T-helper 2 cell treated with Interferon-gamma antibody and Interleukin-4, amounts not matched to agents 100 ng/mL and 5 ng/mL, for 36 hours (primary cell): Measurements from ENCODE around the gene MATN3. TPM values are rescaled to one million over a fixed set of nuclear protein-coding genes. Genes with fewer than 3 reads are reported as not detected.

Experiments
- intact Hi-C: fragments of 100-400 bp; cut with micrococcal nuclease; formaldehyde crosslinking; loops from one replicate; pipeline ENCODE4 v1.15.1; 2023
- total RNA-seq: library from RNA; stranded (reverse); gene quantifications from 2 replicates; pipeline ENCODE4 v1.2.3, GENCODE V29; 2022

MATN3 gene
- total RNA-seq, 1 donor from 2014 or later = not detected

- intact Hi-C loops = no loop called here
Measured at GRCh38 chr2:20008703-20009102, 3.8 kb downstream of the MATN3 start.

DNA sequence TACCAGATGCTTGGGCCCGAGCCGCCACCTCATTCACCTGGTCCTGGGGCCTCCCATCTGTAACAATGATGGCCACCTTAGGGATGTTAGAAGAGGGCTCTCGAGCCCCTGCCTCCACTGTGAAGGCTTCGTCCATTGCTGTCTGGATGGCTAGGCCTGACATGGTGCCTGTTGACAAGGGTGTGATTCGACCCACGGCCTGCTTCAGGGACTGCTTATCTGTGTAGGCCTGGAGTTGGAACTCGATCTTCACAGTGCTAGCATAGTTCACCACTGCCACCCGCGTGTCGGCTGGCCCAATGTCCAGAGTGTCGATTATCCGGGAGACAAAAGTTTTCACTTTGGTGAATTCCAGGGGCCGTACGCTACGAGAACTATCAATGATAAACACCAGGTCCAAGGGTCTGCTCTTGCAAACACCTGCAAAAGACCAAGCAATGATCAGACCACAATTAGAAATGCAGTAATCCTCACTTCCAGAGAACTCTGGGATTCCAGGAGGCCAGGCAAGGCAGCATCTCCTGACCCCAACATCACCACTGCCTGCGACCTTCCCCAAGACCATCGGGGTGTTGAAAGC is 6.5 kb downstream of the MATN3 start:
- intact Hi-C loops = no loop called here

DNA sequence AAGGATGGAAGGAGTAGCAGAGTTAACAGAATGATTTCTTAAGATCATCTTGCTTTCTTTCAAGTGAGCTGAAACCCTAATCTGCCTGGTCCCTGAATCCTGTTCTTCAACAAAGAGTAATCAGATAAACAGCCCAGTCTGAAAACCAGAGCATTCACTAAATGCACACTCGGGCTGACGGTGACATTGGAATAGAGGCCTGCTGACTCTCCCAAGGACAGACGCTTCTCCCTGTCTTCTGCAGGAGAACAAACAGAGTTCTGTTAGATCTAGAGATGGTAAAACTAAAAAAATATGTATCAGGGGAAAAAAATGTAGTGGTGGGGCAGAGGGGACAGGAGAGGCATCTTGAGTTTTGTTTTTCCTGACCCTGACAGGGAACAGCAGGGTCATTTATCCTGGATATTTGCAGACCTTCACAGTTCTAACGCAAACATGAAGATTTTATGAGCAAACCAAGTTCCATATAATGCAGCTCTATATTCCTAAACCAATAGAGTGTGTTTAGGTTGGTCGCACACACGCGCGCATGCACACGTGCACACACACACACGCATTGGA is 7.3 kb downstream of the MATN3 start:
- intact Hi-C loops = no loop called here

DNA sequence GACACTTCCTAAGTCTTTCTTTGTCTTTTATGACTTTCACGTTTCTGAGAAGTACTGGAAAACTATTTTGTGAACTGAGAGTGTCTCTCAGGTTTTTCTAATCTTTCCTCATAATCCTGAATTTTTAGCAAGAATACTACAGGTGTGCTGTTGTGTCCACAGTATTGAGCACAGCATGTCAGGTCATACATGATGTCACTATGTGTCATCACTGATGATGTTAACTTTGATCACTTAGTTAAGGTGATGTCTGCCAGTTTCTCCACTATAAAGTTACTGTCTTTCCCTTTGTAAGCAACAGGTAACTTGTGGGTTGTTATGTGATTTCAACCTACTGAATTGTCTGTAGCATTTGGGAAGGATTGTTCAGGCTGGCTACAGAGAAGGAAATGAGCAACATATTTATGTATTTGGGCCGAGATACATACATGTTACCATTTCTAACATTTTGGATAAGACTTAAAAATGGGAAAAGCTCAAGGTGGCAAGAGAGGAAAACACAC is 11.1 kb downstream of the MATN3 start:
- intact Hi-C loops = no loop called here

DNA sequence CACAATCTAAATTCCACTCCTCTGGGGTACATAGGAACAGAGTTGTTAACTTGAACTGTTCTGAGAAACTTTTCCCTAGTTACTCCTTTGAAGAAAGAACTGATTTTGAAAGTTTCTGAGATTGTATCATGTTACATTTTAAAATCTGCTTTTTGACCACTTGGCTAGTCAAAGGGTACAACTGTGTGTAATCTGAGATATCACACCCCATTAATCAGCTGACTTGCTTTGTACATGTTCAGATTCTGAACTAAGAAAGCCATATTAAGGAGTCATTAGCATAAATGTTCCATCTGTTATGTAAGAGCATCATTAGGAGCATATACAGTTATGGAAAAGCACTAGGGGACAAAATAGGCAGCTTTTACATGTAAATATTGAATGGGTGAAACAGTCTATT is 18.7 kb downstream of the MATN3 start:
- intact Hi-C loops = no loop called here

DNA sequence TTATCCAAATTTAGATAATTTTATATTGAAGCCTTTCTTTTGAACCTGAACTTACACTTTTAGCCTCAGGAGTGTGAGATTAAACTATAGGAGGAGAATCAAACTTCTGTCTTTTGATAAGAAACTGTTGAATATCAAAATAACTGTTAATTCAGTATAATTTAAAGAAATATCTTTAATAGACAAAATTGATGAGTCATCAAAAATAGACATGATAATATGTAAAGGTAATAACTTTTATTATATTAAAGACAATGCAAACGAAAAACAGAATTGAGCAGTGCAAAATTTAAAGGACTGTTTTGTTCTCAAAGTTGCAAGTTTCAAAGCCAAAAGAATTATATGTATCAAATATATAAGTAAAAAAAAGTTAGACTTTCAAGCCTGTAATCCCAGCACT is 20.6 kb downstream of the MATN3 start:
- intact Hi-C loops = loop anchor here (2.0 kb wide), 1 partner anchor 21 kb away; the partner anchor contains the start of gene MATN3

- intact Hi-C loops = loop anchor here (1.0 to 2.0 kb wide), 3 partner anchors 22 to 88 kb away; partner anchors contain the start of genes LAPTM4A and MATN3
Measured at GRCh38 chr2:19990416-19990728, 22.1 kb downstream of the MATN3 start.

DNA sequence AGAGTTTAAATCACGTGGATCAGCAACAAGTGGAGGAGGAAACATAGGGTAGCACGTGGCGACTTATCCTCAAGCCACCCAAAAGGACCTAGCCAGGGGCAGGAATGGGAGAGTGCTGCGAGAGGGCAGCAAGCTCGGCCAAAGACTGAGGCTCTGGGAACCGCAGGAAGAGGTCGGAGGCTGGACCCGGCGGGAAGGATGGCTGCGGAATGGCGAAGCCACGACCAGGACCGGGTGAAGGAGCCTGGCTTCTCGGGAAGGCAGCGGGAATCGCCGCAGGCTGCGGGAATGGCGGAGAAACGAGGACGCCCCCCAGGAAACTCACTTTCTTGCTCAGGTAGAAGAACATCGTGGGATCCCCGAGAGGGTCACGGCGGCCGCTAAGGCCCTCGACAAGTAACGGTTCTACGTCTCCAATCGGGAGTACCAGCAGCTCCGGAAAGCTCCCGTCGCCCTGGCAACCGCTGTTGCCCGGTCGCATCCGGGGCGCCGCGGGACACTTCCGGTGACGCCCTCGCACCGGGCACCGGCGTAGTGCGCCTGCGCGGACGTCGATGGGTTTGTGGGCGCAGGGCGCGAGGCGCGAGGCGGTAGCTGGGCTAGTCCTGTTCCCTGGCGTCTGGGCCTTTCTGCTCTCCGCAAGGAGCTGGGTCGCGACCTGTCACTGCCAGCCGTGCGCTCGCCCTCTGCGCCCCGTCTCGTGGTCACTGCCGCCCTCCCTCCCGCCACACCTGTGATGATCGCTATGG is 22.6 kb downstream of the MATN3 start, which contains the start of gene WDR35:
WDR35 (minus strand) TSS at position 439 of the 749 bp plus-strand sequence; CDS start at position 349, 90 bp downstream.
- intact Hi-C loops = loop anchor here (1.0 to 10.0 kb wide), 5 partner anchors 19 to 835 kb away; partner anchors contain the start of genes LAPTM4A, LDAH and MATN3

DNA sequence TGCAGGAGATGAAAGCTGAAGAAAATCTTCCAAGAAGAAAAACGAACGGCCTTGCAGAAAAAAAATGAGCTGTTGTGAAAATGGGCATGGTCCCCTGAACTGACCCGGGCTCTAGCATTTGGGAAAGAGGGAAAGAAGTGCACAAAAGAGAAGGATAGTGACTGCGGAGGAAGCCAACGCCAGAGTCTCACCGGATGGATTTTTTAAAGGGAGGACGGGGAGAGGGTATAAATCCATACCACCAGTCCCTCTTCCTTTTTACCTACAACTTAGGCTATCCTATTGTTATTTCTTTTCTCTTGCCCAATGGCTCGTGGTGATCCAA is 23.2 kb downstream of the MATN3 start:
- intact Hi-C loops = loop anchor here (2.0 to 10.0 kb wide), 2 partner anchors 19 to 835 kb away; partner anchors contain the start of gene LDAH

GRCh38 chr2:19988600-19988999 is 23.9 kb downstream of the MATN3 start:
- intact Hi-C loops = loop anchor here (2.0 to 10.0 kb wide), 2 partner anchors 18 to 836 kb away; partner anchors contain the start of gene LDAH

DNA sequence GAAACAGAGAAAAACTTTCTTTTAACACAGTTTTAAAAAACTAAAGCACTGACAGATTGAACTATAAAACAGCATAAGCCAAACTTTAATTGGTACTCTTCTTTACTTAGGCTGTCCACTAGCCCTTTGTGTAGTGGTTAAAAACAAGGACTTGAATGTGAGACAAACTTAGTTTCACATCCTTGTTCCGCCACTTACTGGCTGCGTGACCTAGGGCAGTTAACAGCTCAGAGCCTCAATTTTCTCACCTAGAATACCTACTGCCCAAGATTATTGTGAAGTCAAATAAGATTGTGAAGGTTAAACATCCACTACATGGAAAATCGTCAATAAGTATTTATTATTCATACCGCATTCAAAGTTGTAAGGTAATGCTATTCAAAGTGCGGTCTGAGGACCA is 24.5 kb downstream of the MATN3 start:
- intact Hi-C loops = loop anchor here (2.0 to 10.0 kb wide), 2 partner anchors 17 to 837 kb away; partner anchors contain the start of gene LDAH

- intact Hi-C loops = loop anchor here (10.0 kb wide), 1 partner anchor 843 kb away; the partner anchor contains the start of gene LDAH
Measured at GRCh38 chr2:19982268-19982667, 30.2 kb downstream of the MATN3 start.

DNA sequence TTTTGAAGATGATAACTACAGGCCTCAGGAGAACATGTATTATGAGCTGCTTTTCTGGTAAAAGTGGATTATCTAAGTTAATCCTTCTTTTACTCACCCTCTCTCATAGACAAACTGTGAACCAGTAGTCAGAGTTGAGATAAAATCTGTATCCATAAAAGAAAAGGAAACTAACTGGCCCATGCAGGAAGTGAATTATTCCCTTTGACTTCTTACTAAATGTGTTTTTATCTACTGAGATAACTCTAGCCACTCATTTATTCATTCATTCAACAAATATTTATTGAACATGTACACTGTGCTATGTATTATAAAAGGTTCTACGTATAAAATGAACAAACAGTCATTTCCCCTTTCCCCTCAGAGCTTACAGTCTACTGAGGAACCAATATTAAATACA is 32.5 kb downstream of the MATN3 start:
- intact Hi-C loops = loop anchor here (10.0 kb wide), 1 partner anchor 845 kb away; the partner anchor contains the start of gene LDAH

GRCh38 chr2:19973466-19973865 is 39.0 kb downstream of the MATN3 start:
- intact Hi-C loops = no loop called here

- intact Hi-C loops = loop anchor here (2.0 kb wide), 1 partner anchor 17 kb away; no protein-coding TSS in a partner anchor
Measured at GRCh38 chr2:19971691-19972090, 40.8 kb downstream of the MATN3 start.

- intact Hi-C loops = no loop called here
Measured at GRCh38 chr2:19963386-19963785, 49.1 kb downstream of the MATN3 start.

DNA sequence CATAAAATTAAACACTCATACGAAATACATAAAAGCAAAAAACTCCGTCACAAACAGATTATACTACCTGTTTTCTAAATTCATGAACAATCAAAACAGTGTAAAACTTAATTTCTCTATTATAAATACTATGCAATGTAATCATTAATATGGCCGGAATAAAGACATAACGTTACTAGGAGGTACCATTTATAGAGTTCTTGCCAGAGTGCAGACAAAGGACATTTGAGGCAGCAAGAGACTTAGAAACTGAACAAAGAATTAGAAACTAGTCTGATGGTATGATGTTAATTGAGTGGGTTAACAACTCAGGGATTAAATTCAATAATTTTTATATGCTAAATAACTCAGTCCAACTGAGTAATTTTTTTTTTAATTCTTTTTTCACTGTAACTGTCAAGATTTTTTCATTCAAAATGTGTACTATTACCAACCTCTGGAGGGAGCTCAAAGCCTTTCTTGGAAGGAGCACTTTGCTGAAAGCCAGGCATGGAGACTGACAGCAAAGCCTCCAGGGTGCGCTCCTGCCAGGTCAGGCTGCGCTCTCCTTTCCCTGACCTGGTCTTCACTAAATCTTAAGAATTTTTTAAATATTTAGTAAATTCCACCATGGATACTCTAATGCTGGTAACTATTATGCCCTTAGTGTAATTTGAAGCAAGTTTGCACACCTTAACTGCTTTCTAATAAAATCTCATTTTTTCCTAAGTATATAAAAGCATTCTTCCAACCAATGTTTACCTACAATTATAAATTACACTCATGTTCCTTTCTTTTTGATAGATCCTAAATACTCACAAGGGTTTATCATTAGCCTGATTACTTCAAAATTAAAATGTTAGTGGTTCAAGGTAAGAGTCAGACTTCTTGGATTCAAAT is 56.7 kb downstream of the MATN3 start:
- intact Hi-C loops = loop anchor here (1.0 to 5.0 kb wide), 3 partner anchors 62 to 143 kb away; partner anchors contain the start of gene LAPTM4A

DNA sequence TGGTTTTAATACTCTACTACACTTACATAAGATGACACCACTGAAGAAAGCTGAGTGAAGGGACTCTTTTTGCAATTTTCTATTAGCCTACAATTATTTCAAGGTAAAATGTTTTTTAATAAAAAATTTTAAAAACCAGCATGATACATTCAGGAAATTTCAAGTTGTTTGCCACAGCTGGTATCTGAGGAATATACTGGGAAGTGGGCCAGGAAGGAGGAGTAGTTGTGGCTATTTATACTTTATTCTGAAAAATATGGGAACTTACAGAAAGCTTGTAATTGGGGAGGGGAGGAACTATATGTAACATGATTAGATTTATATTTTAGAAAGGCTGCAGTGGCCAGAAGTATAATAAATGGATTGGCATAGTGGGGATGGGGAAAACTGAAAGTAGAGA is 63.4 kb downstream of the MATN3 start:
- intact Hi-C loops = no loop called here

GRCh38 chr2:19947184-19947940 is 65.1 kb downstream of the MATN3 start:
- intact Hi-C loops = no loop called here

DNA sequence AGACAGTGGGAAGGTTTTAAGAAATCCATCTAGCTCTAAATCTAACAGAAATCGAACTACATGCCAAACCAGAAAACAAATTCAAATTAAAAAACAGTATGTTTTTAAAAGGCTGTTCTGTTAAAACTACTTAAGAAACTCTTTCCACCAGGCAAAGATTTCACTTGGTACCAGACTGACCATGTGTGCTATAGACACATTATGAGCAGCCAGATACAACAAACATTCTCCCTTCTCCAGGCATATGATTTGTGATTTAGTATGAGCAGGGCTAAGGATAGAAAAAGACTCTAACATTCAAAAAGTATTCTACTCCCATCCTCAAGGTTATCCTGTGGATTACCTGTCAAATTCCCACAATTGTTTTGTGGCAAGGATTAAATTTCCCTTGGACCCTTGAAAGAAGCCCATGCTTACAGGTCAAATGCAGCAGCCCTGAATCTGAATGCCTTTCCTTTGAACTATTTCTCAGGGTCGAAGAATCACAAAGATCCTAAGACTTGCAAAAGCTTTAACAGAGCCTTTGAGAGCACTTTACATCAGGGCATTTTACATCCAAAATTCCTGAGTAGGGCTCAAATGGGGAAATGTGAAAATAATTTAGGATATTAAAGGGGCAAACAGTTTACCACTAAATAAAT is 68.1 kb downstream of the MATN3 start:
- intact Hi-C loops = no loop called here
